Ammon's horn (tissue), 1 donor: Measurements from ENCODE around the gene CASQ2.
A peak's percentile ranks its signal among the peaks of the same experiment; 100 is the strongest.
"Not testable (repeated sequence)": the region's sequence is repeated elsewhere in the genome, so short reads cannot be mapped to it uniquely, and the experiment has no call there.

Experiments used
- DNase-seq: peaks from one replicate; pipeline ENCODE4 v3.0.0-alpha.2; 2016; ENCODE audit warnings: low spot score

Gene CASQ2

DNA sequence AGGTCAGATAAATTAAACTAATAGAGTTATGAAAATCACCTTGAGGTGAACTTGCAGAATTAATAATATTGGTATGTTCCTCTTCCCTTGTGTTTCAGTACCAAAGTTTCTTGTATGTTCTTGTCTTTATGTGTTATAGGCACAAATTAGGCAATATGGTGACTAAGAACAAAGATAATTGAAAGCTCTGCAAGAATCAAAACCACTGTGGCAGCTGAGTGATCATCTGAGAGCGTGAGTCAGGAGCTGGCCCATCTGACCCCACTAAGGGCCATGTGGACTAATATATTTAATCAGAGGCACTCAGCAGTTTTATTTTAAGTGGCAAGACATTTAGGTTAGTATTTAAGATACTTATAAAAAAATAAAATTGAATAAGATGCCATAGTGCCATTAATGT is 12.8 kb upstream of the CASQ2 start:
- DNase-seq = no peak

DNA sequence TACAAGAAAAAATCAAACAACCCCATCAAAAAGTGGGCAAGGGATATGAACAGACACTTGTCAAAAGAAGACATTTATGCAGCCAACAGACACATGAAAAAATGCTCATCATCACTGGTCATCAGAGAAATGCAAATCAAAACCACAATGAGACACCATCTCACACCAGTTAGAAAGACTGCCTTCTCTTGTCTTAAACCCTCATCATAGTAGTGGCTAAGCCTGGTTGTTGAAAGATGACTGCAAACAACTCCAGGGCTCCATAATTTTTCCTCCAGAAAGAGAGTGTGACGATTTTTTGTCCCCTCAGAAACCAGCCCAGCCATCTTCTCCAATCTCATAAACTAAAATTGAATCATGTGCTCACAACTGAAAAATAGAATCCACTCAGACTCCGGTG is 12.1 kb upstream of the CASQ2 start:
- DNase-seq = not testable (repeated sequence)

DNA sequence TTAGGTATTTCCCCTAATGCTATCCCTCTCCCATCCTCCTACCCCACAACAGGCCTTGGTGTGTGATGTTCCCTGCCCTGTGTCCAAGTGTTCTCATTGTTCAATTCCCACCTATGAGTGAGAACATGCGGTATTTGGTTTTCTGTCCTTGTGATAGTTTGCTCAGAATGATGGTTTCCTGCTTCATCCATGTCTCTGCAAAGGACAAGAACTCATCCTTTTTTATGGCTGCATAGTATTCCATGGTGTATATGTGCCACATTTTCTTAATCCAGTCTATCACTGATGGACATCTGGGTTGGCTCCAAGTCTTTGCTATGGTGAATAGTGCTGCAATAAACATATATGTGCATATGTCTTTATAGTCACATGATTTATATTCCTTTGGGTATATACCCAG is 10.6 kb upstream of the CASQ2 start:
- DNase-seq = not testable (repeated sequence)

DNA sequence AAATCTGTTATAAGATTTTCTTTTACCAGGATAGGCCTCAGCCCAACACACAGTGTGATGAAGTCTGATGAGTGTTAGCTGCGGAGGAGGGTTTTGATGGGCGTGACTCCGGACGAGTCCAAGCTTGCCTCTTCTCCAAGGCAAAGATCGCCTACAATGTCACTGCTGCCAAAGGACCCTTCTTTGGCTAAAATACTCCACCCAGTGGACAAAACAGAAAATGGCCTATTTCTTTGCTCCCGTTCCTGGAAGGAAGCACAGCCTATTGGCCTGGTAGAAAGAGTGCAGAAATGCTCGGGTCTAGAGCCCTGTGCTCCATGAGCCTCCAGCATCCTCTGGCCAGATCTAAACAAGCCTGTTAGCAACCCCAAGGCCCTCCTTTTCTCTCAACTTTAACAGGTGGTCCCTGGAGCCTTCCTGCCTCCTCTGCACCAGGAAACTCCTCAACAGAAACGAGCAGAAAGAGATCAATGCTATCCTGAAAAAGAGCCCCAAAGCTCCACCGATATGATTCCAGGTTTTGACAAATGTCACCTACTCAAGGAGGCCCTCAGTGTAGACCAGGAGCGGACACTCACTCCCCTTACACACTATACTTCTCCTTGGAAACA is 3.4 kb upstream of the CASQ2 start:
- DNase-seq = peak; percentile 78

DNA sequence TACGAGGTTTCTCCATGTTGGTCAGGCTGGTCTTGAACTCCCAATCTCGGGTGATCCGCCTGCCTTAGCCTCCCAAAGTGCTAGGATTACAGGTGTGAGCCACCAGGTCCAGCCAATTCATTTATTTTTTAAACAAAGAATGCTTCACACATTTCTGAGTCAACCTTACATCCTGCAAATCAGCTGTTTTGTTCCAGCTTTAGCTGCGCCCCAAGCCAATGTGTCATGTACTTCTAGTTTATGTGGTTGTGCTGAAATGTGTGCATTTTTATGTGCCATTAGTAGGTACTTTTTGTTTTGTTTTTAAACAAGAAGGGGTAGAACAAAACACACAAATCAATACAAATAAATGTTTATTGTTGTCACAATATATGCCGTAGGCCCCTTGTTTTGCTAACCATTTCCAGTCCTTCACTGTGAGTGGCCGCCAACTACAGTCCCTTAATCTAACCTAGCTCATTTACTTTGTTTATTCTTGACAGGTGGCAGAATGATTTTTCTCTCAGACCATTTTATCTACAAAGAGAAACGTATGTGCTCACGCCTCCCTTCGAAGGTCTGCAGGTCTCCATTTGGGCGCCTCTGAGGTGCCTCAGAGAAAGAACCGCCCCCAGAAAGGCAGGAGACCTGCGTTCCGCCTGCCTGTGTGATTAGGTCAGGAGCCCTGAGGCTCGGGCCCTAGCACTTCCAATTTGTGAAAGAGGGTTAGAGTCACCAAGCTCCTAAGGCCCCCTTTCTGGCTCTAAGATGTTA is 2.8 kb upstream of the CASQ2 start:
- DNase-seq = no peak

DNA sequence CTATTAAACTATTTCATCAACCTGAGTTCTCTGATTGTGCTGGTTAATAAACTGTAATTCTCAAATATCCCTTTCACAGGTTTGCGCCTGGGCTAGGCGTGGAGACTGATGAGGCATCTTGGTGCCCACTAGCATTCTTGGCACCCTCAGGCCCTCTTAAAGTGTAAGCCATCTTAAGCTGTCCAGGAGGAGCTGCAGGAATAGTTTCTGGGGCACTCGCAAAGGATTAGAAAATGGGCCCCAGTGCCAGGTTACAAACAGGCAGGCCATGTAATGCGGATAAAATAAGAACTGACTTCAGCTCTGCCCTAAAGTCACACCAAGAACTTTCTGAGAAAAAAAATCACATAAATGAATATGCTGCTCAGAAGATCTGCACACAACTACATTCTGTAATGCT is 1.1 kb downstream of the CASQ2 start:
- DNase-seq = no peak

DNA sequence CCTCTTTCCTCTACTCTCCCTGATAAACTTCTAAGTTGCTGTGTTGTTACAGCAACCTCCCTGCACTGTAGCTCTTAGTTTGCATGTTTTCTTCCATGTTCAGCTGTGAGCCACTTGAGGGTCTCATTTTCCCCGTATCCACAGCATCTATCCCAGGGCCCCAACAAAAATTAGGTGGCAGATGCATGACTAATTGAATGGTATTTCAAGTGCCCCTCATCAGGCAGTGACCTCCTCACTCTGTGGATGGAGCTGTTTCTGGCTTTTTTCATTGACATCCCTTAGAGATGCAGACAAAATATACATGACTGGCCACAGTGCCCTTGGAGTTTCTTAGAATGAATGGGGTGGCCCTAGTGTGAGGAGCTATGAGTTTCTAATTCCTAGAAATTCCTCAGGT is 3.4 kb downstream of the CASQ2 start:
- no peak for DNase-seq

DNA sequence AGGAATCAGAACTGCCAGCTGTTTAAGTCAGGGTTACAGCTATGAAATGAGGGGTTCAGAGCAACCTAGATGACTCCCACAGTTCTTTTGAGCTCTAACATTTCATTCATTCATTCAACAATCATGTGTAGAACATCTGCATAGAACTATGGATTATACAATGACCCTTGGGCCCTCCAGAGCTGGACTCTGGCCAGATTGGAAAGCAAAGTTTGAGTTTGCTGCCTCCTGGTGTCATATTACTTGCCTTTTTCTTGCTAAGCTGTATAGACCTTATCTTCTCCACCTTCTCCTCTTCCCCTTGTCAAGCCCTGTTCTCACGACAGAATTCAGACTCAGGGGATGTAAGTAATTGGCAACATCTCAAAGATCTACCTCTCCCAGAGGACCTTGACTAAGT is 4.0 kb downstream of the CASQ2 start:
- DNase-seq = no peak

DNA sequence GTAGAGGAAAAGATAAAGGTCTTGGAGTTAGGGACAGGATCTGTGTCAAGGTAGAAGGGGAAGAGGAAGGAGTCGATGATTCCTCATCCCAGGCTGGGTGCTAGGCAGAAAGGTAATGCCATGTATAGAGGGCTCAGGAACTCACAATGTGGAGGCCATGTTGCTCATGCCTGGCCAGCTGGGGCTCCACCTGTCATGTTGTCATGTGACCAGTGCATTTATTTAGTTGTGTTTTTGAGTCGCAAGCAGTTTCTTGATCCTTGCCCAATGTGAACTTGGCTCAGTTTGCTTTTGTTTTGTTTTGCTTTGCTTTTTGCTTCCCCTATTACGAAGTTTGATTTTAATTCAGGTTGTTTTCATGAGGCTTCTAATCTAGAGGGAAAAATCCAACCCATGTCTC is 5.7 kb downstream of the CASQ2 start:
- DNase-seq = no peak

DNA sequence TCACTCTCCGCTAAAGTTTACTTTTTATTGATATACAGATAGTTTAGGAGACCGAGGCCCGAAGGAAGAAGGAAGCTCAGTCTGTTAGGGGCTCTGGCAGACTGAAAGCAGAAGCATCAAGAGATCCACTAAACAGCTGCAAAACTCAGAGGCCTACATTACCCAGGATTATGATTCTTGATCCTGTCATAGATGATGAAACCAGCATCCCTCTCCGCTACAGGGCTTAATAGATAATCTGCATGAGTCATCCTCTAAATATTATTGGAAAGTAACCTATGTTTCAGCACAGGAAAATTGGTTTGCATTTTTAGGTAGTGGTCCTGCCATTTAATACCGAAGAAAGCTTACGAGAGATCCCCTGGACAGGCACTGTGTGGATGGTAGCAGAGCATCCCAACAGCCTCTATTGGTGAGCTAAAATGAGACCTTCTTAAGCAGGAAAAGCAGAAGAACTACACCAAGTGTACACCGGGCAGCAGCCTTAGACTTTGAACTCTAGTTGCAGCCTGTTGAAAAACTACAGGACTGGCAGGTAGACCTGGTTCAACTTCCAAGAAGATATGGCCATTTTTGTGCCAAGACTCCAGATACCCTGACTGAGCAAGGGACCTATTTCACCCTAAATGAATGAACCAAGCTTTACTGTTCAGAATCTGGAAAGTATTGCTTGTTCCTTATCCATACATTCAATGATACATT is 6.8 kb downstream of the CASQ2 start:
- no peak for DNase-seq

DNA sequence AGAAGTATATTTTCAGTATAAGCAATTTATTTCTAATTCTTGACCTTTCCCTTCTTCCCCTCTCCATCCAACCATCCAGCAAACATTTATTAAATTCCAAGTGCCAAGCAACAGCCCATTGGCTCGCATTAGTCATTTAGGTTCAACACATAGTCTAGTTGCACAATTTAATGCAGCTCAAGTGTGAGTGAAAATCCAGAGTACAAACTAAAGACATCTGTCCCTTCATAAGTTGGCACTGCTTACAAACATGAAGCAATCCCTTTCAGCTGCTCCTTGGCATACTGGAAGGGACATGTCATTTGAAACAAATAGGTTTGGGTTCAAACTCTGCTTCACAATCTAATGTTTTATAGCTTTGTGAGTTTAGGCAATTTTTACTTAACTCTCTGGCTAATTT is 10.7 kb downstream of the CASQ2 start:
- no peak for DNase-seq

DNA sequence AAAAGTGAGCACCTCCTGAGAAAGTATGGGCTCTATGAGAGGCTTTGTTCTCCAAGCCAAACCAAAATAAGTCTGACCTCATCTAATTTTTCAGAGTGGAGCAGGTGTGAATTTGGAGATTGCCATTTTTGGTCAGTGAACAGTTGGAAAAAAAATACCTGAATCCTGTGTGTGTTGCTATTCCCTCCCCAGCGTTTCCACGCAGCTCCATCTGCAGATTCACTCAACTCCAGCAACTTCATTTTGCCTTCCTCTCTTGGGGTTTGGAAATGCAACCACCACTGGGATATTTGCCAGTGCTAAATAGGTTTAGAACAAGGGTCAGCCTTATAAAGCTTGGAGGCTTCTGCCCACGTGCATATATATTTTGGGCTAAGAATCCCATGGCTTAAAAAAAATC is 11.2 kb downstream of the CASQ2 start:
- no peak for DNase-seq

DNA sequence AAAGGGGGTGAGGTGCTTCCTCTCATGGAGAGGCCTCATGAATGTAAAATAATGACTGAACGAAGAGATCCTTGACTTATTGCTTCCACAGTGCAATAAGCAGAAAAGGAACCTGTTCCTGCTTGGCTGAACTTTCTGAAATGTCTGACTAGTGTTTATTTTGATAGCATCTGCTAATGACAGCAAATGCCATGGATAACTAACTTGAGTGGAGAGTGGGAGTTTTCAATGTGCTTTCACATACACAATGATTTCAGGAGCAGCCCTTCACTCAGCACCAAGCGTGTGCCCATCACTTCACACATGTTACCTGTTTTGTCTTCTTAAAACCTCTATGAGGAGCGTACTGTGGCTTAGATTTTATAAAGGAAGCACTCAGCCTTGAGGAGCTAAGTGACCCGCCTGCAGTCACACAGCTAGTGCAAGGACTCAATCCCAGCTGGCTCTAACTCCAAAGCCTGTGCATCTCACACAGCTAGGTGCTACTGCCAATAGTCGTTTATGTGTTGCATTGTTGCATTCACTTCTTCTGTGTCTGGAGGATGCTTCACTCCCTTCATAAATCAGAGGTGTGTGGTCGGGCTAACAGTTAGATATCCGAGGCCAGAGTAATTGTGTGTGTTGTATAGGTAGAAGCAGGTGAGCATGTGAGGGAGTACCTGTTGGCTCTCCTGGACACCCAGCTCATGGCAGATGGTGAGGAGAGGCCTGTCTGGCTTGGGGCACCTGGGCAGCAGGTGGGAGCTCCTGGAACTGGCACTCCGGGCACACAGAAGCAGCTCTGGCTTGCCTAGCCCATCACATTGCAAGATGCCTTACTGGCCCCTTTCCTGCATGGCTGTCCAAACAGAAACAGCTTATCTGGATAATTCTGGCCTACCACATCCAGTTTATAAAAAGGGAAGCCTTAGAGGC is 12.8 kb downstream of the CASQ2 start:
- no peak for DNase-seq

DNA sequence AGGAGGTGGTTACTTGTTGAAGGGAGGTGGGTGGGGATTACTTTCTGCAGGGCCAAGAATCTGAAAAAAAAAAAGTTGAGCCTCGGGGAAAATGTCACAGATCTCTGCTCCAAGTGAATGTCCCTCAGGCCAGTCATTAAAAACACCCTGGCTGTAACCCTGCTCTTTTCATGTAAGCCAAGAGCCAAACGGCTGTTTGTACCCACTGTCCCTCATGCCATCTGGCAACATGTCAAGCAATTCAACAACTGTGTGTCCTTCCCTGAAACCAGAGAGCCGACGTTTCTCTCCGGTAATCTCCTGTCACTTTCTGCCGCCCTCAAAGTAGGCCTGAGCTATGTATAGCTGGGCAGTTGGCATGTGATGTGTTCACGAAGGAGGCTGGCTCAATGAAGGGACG is 14.7 kb downstream of the CASQ2 start:
- no peak for DNase-seq

DNA sequence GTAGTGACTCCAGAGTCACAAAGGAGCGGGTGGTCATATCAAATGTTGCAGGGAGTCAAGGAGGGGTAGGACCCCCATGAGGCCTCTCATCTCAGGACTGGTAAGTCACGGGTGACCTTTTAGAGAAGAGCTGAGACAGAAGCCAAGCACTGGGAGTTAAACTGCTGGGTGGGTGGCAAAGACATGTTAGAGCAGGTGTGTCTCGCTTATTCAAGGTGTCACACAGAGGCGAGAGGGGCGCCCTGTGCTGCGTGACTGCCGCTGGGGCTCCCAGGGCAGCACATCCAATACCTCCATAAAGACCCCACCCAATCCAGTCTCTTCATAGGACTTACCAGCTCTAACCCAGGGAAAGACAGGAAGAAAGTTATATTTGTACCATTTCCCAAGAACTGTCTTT is 15.2 kb downstream of the CASQ2 start:
- DNase-seq = no peak

DNA sequence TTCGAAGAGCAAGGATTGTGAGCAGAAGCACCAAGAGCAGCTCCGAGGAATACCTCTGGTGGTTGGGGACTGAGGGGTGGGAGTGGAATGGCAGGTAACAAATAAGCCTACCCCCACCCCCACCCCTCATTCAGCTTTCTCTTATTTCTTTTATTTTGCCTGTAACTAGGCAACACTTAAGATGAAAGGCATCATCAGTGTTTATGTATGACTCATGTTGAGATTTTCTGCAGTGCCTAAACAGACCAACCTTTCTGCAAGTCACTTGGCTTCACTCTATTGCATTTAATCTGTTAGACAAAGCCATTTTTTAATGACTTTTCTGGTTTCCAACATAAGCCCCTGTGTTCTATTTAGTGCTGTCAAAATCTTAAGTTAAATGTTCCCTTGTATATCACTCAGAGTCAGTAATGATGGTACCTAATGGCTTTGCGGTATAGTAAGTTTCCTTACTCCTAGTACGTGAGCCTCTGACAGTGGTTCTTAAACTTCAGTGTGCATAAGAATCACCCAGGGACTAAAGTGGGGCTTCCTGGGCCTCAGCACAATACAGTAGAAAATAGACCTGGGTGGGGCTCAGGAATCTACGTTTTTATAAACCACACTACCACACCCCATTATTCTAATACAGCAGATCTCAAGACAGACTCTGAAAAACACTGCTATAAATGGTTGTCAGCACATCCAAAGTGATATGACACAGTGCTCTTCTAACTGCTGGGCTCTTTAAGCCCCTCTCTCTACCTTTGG is 19.9 kb downstream of the CASQ2 start:
- no peak for DNase-seq

DNA sequence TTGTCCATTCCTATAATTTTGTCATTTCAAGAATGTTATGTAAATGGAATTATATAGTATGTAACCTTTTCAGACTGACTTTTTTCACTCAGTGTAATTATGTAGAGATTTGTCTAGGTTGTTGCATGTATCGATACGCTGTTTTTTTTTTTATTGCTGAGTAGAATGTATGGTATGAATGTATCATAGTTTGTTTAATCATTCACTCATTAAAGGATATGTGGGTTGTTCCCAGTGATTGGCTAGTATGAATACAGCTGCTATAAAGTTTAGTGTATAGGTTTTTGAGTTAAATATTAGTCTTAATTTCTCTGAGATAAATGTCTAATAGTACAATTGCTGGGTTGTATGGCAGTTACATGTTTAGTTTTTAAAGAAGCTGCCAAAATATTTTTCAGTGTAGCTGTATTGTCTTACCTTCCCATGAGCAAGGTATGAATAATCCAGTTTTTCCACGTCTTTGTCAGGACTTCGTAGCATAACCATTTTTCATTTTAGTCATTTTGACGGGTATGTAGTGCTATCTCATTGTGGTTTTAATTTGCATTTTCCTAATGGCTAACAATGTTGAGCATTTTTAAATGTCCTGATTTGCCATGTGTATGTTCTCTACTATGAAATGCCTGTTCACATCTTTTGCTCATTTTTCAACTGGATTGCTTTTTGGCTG is 22.4 kb downstream of the CASQ2 start:
- DNase-seq = no peak

DNA sequence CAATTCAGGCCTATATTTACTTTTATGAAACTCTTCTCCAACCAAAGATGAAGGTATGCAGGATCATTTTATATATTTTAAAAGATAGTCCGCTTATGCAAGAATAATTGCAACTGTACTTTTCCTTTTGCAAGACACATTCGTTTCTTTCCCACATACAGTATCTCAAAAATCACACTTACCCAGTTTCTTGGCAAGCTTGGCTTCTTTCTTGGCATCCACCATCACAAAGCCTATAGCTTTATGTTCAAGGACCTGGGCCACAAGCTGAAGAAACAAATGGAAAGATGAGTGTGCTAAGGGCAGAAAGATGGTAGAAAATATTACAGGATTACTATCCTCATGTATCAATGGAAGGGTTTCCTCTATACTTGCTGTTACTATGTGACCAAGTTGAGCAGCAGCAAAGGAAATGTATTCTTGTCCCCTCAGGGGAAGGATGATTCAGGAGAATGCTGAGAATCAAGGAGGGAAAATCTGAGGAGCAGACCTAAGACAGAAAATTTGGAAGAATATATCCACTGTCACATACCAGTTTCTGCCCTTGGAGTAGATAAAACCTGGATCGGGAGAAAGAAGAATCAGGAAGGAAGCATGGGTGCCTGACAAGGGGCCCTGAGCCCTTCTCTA is 23.8 kb downstream of the CASQ2 start:
- DNase-seq = no peak

DNA sequence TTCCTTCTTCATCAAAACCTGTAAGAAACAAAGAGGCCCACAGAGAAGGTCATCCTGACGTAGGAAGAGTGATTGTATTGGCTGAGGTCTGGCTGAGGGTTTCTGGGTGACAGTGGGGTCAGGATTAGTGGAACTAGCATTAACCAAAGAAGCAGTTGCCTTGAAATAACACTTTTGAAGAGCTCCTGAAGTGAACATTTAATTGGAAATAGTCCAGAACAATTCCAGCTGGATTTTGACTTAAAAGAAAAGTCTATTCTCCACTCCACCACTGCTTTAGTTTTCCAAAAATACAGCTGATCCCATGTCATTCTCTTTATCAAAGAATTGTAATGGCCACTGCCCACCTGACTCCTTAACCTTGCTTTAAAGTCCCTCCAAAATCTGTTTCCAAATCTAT is 27.7 kb downstream of the CASQ2 start:
- DNase-seq = no peak

DNA sequence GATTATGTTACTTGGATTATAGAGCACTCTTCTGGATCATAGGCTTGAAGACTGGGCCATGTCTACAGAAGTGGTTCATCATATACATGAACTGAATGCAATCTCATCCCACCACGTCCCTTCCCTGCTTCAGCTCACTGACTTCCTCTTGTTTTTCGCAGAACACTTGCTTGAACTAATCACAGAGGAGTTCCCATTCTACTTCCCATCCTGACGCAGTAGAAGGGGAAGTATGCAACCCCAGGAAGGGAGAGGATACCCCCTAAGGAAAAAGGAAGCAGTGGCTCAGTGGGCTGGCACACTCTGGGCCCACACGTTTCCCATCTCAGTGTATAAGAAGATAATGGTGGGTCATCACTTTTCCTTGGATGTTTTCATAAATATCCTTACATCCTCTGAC is 36.2 kb downstream of the CASQ2 start:
- no peak for DNase-seq

DNA sequence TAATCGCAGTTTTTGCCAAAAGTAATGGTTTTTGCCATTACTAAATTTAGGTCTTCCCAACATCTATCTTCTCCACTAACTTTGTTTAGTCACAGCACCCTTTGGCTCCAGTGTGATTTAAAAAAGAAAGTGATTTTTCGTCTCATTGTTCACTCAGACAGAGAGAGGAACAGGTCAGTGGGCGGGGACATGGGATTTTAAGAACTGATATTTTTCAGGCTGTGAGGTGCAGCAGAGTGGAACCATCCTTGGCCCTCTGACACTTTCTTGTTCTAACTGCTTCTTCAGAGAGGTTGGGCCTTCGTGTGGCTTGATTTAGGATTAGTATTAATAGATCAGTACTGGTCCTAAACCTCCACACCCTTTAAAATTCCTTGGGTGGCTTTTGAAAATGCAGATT is 38.8 kb downstream of the CASQ2 start:
- no peak for DNase-seq
